HG03354 (cell line): ENCODE measurements around the gene PTCRA.
"Not testable (repeated sequence)": the region's sequence is repeated elsewhere in the genome, so short reads cannot be mapped to it uniquely, and the experiment has no call there.

Source experiments
- ATAC-seq: cut with Tn5 transposase; IDR thresholded peaks from one replicate; pipeline ENCODE4 v1.9.1; 2021; ENCODE audit warnings: mild to moderate bottlenecking; ENCODE audit not compliant: unreplicated experiment, poor library complexity, severe bottlenecking

PTCRA gene

GRCh38 chr6:42902429-42903263 is 13.2 kb upstream of the PTCRA start:
- ATAC-seq: not testable (repeated sequence)

GRCh38 chr6:42904467-42904866 is 11.4 kb upstream of the PTCRA start:
- no peak for ATAC-seq

- no peak for ATAC-seq
Observed at GRCh38 chr6:42907336-42907735, 8.5 kb upstream of the PTCRA start.

GRCh38 chr6:42909835-42910234 is 6.0 kb upstream of the PTCRA start:
- no peak for ATAC-seq

- no peak for ATAC-seq
Observed at GRCh38 chr6:42911171-42912021, 4.5 kb upstream of the PTCRA start.

GRCh38 chr6:42914546-42914945 is 1.3 kb upstream of the PTCRA start:
- ATAC-seq: no peak

- no peak for ATAC-seq
Observed at GRCh38 chr6:42916288-42916687, 435 bp downstream of the PTCRA start.

- no peak for ATAC-seq
Observed at GRCh38 chr6:42921801-42922200, 5.9 kb downstream of the PTCRA start.

GRCh38 chr6:42923666-42924065 is 7.8 kb downstream of the PTCRA start:
- ATAC-seq: no peak

- no peak for ATAC-seq
Observed at GRCh38 chr6:42925248-42925857, 9.5 kb downstream of the PTCRA start.

- ATAC-seq: peak; percentile 80
Observed at GRCh38 chr6:42928986-42929820, 13.3 kb downstream of the PTCRA start, which contains the start of gene CNPY3. TSS of gene CNPY3 (plus strand) at chr6:42929480. CDS start at chr6:42929571, 91 bp downstream.

- ATAC-seq: peak; percentile 62
Observed at GRCh38 chr6:42929821-42930360, 14.0 kb downstream of the PTCRA start.

- no peak for ATAC-seq
Observed at GRCh38 chr6:42932412-42932811, 16.6 kb downstream of the PTCRA start.

- ATAC-seq: no peak
Observed at GRCh38 chr6:42933205-42933604, 17.4 kb downstream of the PTCRA start.

- no peak for ATAC-seq
Observed at GRCh38 chr6:42935322-42935721, 19.5 kb downstream of the PTCRA start.

- no peak for ATAC-seq
Observed at GRCh38 chr6:42936398-42936797, 20.5 kb downstream of the PTCRA start.

GRCh38 chr6:42937548-42938427 is 21.9 kb downstream of the PTCRA start:
- no peak for ATAC-seq

GRCh38 chr6:42938428-42938796 is 22.6 kb downstream of the PTCRA start:
- ATAC-seq: no peak
